ENCODE results near the gene IRF1. TPM values are rescaled to one million over a fixed set of nuclear protein-coding genes. Genes with fewer than 3 reads are reported as not detected.

IRF1 gene
- total RNA-seq, 1 donor from 2014 or later, result 58.9 TPM

DNA sequence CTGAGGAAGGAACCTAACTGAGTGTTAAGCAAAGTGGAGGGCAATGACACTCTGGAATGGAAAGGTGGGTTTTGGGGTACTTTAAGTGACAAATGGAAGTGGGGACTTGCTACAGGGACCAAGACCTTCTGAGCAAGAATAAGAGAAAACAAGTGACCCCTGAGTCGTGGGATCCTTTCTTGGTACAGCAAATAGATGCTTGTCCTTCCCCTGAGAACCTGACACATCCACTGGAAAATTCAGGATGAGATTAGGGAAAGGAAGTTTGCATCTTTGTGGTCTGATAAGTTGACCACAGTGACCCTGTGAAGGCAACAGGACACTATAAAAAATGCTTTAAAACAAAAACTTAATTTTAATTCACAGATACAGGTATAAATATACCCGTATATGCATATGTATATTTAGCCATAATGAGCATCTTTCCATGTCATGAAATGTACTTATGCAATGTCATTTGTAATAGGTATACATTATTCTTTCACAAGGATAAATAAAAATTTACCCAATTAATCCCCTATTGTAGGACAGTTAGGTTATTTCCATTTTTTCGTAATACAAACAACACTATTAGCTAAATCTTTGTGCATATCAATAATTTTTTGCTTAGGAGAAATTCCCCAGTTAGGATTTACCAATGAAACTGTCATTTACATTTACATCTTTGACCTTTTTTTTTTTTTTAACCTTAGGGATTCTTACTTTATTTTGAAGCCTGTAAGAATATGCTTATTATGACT, 2.0 kb upstream of the IRF1 start:
- Mint-ChIP-seq H3K27ac (ENCODE audit: unreplicated experiment) (peak overlapping the region; percentile 32), H3K9me3 (ENCODE audit: unreplicated experiment) (no peaks in the 10 kb centered on the region), H3K27me3 (ENCODE audit: unreplicated experiment) (no peaks in the 10 kb centered on the region), H3K4me3 (ENCODE audit: unreplicated experiment) (no peak overlapping the region), H3K4me1 (ENCODE audit: unreplicated experiment) (peaks cover 65% of the 10 kb centered on the region), H3K36me3 (ENCODE audit: unreplicated experiment) (peaks cover 16% of the 10 kb centered on the region)
- no peak for DNase-seq (ENCODE audit: extremely low spot score, unreplicated experiment)
- TF ChIP-seq, protein P1, sequence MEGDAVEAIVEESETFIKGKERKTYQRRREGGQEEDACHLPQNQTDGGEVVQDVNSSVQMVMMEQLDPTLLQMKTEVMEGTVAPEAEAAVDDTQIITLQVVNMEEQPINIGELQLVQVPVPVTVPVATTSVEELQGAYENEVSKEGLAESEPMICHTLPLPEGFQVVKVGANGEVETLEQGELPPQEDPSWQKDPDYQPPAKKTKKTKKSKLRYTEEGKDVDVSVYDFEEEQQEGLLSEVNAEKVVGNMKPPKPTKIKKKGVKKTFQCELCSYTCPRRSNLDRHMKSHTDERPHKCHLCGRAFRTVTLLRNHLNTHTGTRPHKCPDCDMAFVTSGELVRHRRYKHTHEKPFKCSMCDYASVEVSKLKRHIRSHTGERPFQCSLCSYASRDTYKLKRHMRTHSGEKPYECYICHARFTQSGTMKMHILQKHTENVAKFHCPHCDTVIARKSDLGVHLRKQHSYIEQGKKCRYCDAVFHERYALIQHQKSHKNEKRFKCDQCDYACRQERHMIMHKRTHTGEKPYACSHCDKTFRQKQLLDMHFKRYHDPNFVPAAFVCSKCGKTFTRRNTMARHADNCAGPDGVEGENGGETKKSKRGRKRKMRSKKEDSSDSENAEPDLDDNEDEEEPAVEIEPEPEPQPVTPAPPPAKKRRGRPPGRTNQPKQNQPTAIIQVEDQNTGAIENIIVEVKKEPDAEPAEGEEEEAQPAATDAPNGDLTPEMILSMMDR (IDR thresholded peaks at IDR 0.05), result no peak

DNA sequence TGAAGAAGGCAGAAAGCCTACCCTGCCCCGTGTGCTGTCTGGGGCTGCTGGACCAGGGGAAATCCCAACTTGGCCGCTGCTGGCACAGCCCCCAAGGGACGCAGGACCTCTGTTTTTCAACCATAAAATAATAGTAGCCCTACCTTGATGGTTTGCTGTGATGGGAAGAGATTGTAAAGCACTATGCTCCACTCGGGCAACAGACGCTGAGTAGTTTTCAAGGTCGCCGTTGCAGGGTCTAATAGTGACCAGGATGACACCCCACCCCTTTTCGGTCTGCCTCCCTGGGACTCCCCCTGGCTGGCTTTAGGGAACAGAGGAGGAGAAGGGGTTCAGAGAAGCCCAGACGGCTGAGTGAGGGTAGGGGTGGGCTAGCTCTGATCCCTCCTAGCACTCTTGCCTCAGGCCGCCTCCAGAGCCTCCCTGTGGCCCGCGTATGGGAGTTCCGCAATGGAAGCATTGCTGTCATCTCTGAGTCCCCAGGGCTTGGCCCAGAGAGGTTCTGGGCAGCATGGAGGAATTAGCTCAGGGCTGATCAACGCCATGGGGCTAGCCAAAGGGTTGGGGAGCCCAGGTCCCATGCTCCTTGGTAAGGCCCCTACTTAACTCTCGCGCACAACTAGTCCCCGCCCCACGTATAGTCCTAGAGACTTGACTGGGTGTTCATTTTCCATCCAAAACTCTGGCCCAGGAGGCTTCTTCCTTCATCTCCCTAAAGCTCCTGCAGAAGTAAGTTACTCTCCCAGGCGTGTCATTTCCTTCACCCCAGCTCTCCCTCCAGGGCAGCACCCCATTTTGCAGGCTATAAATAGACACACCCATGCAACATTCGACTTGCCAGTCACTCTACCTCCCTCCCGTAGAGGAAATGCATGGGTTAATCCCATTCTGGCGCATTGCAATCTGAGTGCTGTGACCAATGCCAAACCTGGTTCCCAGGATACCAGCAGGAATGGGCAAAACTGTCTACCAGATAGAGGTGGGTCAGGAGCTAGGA, 1.1 kb upstream of the IRF1 start:
- Mint-ChIP-seq H3K27ac (ENCODE audit: unreplicated experiment) (peak overlapping the region; percentile 78), H3K9me3 (ENCODE audit: unreplicated experiment) (no peaks in the 10 kb centered on the region), H3K4me1 (ENCODE audit: unreplicated experiment) (peaks cover 65% of the 10 kb centered on the region), H3K4me3 (ENCODE audit: unreplicated experiment) (peak overlapping the region; percentile 67), H3K36me3 (ENCODE audit: unreplicated experiment) (peaks cover 23% of the 10 kb centered on the region), H3K27me3 (ENCODE audit: unreplicated experiment) (no peaks in the 10 kb centered on the region)
- TF ChIP-seq, protein P1 (IDR thresholded peaks at IDR 0.05), result no peak
- peak; percentile 79 for DNase-seq (ENCODE audit: extremely low spot score, unreplicated experiment)

DNA sequence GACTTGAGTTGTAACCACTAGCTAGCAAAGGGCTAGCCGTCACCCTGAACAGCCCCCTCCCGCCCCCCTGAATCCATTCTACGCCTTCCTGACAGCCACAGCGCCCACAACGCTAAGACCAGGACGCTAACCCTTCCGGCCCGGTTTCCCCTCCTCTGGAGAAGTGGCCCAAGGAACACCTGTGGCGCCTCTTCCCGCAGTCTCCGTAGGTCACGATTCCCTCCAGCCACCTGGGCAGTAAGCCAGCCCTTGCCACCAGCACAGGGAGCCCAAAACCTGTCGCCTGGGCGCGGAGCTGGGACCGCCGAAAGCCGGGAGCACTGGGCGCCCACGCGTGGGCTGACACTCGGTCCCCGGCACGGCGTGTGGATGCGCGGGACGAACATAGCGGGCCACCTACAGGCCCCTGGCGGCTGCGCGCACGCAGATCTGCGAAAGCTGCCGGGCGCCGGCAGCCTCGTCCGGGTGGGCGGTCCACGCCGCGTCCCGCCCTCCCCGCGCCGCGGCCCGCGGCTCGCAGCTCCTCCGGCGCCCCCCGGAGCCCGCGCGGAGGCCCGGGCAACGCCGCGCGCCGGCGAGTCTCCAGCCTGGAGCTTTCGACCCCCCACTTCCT, 596 bp downstream of the IRF1 start:
- H3K36me3 Mint-ChIP-seq (ENCODE audit: unreplicated experiment), result peaks cover 34% of the 10 kb centered on the region
- TF ChIP-seq, protein P1 (IDR thresholded peaks at IDR 0.05), result no peak
- peak overlapping the region; percentile 73 for H3K27ac Mint-ChIP-seq (ENCODE audit: unreplicated experiment)
- peak overlapping the region; percentile 85 for H3K4me3 Mint-ChIP-seq (ENCODE audit: unreplicated experiment)
- H3K4me1 Mint-ChIP-seq (ENCODE audit: unreplicated experiment), result peaks cover 56% of the 10 kb centered on the region
- peak; percentile 85 for DNase-seq (ENCODE audit: extremely low spot score, unreplicated experiment)
- H3K27me3 Mint-ChIP-seq (ENCODE audit: unreplicated experiment), result no peaks in the 10 kb centered on the region
- H3K9me3 Mint-ChIP-seq (ENCODE audit: unreplicated experiment), result no peaks in the 10 kb centered on the region

DNA sequence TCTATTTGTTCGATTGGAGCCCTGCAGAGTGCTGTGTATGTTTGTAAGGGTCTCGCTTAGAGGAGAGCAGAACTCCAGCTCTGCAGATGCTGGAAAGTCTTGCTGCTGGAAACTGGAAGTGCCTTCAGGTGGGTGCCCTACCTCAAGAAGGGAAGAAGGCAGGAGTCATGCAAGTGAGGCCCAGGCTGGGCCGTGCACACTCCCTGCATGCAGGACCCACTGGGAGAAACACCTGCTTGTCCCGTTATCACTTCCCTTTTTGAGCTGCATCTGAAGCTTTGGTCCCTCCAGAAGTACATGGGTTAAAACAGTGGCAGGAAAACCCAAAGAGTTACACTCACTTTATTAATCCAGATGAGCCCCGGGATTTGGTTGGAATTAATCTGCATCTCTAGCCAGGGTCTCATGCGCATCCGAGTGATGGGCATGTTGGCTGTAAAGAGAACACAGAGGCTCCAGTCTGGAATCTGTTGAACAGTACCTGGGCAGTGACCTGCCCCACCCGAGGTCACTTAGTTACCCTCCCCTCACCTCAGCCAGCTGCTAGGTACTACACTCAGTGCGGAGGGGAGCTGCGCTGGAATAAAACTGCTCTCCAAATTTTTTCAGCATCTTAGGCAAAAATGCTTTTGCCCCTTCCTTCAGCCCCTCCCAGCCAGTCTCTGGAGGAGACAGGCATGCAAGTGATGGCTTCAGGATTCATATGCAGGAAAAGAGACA, 1.4 kb downstream of the IRF1 start:
- H3K36me3 Mint-ChIP-seq (ENCODE audit: unreplicated experiment), result peaks cover 38% of the 10 kb centered on the region
- H3K9me3 Mint-ChIP-seq (ENCODE audit: unreplicated experiment), result no peaks in the 10 kb centered on the region
- TF ChIP-seq, protein P1 (IDR thresholded peaks at IDR 0.05), result no peak
- no peaks in the 10 kb centered on the region for H3K27me3 Mint-ChIP-seq (ENCODE audit: unreplicated experiment)
- H3K4me3 Mint-ChIP-seq (ENCODE audit: unreplicated experiment), result peak overlapping the region; percentile 85
- peaks cover 48% of the 10 kb centered on the region for H3K4me1 Mint-ChIP-seq (ENCODE audit: unreplicated experiment)
- H3K27ac Mint-ChIP-seq (ENCODE audit: unreplicated experiment), result peak overlapping the region; percentile 60
- peak; percentile 67 for DNase-seq (ENCODE audit: extremely low spot score, unreplicated experiment)
